GM12865 (cell line): Measurements from ENCODE around the gene KHNYN.

Experiments used
- DNase-seq: peaks from one replicate; pipeline ENCODE4 v3.0.0; 2010; ENCODE audit warnings: low read depth
- H3K4me3 ChIP-seq: 2 replicates; pipeline ENCODE4 v1.5.1; 2011; ENCODE audit warnings: mild to moderate bottlenecking, low read depth, low read length, control low read depth
- CTCF ChIP-seq: IDR thresholded peaks from 2 replicates; pipeline ENCODE4 v1.5.1; 2011; ENCODE audit warnings: low read length, control low read depth, low read depth, inconsistent platforms; ENCODE audit not compliant: insufficient read depth; ENCODE audit errors: missing control alignments

Gene KHNYN

DNA sequence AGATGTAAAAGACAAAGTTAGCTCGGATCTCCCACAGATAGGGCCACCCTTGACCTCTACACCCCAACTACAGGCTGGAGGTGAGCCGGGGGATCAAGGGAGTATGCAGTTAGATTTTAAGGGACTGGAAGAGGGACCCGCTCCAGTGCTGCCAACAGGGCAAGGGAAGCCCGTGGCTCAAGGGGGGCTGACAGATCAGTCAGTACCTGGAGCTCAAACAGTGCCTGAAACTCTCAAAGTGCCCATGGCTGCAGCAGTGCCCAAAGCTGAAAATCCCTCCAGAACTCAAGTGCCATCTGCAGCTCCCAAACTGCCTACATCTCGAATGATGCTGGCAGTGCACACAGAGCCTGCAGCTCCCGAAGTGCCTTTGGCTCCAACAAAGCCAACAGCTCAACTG lies 20.6 kb upstream of the KHNYN start:
- TF ChIP-seq CTCF, result no peak
- no peak overlapping the region for H3K4me3 ChIP-seq

DNA sequence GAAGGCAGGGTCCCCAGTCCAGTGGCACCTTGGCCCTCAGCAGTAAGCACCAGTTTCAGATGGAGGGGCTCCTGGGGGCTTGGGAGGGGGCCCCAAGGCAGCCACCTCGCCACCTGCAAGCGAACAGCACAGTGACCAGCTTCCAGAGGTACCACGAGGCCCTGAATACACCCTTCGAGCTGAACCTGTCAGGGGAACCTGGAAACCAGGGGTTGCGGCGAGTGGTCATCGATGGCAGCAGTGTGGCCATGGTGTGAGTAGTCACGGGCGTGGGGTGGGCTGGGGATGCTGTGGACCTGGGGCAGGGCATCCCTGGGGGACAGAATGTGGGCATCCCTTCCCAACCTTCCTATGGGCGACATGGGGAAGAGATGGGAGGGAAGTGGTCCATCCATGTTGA lies 19.8 kb upstream of the KHNYN start:
- no peak for DNase-seq
- no peak overlapping the region for H3K4me3 ChIP-seq
- no peak for TF ChIP-seq CTCF

More for the DNA sequence above, 20.6 kb upstream of the KHNYN start:
- no peak for DNase-seq

- peak; percentile 58 for TF ChIP-seq CTCF
- DNase-seq, result peak; percentile 62
- no peak overlapping the region for H3K4me3 ChIP-seq
Observed at GRCh38 chr14:24411443-24412389, 18.0 kb upstream of the KHNYN start.

GRCh38 chr14:24414077-24414476 lies 15.7 kb upstream of the KHNYN start:
- no peak for DNase-seq
- TF ChIP-seq CTCF, result no peak
- no peak overlapping the region for H3K4me3 ChIP-seq

DNA sequence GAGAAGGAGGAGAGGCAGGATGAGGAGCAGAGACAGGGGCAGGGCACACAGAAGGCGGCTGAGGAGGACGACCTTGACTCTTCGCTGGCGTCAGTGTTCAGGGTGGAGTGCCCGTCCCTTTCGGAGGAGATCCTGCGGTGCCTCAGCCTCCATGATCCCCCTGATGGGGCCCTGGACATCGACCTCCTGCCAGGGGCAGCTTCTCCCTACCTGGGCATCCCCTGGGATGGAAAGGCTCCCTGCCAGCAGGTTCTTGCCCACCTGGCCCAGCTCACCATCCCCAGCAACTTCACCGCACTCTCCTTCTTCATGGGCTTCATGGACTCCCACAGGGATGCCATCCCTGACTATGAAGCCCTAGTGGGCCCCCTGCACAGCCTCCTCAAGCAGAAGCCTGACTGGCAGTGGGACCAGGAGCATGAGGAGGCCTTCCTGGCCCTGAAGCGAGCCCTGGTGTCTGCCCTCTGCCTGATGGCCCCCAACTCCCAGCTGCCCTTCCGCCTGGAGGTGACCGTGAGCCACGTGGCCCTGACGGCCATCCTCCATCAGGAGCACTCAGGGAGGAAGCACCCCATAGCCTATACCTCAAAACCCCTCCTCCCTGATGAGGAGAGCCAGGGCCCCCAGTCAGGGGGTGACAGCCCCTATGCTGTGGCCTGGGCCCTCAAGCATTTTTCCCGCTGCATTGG lies 14.9 kb upstream of the KHNYN start:
- no peak for TF ChIP-seq CTCF
- DNase-seq, result no peak

DNA sequence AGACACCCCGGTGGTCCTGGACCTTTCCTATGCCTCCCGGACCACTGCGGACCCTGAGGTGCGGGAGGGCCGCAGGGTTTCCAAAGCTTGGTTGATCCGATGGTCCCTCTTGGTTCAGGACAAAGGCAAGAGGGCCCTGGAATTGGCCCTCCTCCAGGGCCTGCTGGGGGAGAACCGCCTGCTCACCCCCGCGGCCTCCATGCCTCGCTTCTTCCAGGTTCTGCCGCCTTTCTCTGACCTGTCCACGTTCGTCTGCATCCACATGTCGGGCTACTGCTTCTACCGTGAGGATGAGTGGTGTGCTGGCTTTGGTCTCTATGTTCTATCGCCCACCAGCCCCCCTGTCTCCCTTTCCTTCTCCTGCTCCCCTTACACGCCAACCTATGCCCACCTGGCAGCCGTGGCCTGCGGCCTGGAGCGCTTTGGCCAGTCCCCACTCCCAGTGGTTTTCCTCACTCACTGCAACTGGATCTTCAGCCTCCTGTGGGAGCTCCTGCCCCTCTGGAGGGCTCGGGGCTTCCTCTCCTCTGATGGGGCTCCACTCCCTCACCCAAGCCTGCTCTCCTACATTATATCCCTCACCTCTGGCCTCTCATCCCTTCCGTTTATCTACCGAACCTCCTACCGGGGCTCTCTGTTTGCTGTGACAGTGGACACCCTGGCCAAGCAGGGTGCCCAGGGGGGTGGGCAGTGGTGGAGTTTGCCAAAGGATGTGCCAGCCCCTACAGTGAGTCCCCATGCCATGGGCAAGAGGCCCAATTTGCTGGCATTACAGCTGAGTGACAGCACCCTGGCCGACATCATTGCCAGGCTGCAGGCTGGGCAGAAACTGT lies 14.1 kb upstream of the KHNYN start:
- DNase-seq, result no peak
- no peak overlapping the region for H3K4me3 ChIP-seq
- TF ChIP-seq CTCF, result no peak

More for the DNA sequence above, 14.9 kb upstream of the KHNYN start:
- no peak overlapping the region for H3K4me3 ChIP-seq
